AG09309 (cell line): ENCODE results near the gene SNURF.
"Not testable (repeated sequence)": the region's sequence is repeated elsewhere in the genome, so short reads cannot be mapped to it uniquely, and the experiment has no call there.

ENCODE experiments used
- DNase-seq: peaks from one replicate; pipeline ENCODE4 v3.0.0-alpha.2; 2010; ENCODE audit warnings: low read depth
- H3K4me3 ChIP-seq: 2 replicates; pipeline ENCODE4 v1.5.1; 2011; ENCODE audit warnings: mild to moderate bottlenecking, low read depth, low read length, moderate library complexity; ENCODE audit not compliant: control insufficient read depth
- TF ChIP-seq, protein P1 (sequence below): IDR thresholded peaks from 2 replicates; pipeline ENCODE4 v1.5.1; 2011; ENCODE audit warnings: mild to moderate bottlenecking, low read depth, low read length, inconsistent platforms; ENCODE audit not compliant: insufficient read depth, control insufficient read depth; ENCODE audit errors: missing control alignments

The SNURF gene

GRCh38 chr15:24971772-24972171 lies 17.0 kb downstream of the SNURF start:
- no peak for DNase-seq
- TF ChIP-seq, protein P1, sequence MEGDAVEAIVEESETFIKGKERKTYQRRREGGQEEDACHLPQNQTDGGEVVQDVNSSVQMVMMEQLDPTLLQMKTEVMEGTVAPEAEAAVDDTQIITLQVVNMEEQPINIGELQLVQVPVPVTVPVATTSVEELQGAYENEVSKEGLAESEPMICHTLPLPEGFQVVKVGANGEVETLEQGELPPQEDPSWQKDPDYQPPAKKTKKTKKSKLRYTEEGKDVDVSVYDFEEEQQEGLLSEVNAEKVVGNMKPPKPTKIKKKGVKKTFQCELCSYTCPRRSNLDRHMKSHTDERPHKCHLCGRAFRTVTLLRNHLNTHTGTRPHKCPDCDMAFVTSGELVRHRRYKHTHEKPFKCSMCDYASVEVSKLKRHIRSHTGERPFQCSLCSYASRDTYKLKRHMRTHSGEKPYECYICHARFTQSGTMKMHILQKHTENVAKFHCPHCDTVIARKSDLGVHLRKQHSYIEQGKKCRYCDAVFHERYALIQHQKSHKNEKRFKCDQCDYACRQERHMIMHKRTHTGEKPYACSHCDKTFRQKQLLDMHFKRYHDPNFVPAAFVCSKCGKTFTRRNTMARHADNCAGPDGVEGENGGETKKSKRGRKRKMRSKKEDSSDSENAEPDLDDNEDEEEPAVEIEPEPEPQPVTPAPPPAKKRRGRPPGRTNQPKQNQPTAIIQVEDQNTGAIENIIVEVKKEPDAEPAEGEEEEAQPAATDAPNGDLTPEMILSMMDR = no peak

DNA sequence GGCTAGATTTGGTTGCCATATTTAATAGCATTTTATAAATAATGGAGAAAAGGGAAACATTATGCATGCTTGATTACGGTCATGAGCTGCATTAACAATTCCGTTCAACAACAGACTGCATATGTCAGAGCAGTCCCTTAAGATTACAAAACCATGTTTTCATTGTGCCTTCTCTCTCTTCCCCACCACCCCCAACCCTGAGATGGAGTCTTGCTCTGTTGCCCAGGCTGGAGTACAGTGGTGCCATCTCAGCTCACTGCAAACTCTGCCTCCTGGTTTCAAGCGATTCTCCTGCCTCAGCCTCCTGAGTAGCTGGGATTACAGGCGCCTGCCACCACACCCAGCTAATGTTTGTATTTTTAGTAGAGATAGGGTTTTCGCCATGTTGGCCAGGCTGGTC lies 17.9 kb downstream of the SNURF start:
- DNase-seq = not testable (repeated sequence)

More at GRCh38 chr15:24971772-24972171, 17.0 kb downstream of the SNURF start:
- no peak overlapping the region for H3K4me3 ChIP-seq

GRCh38 chr15:24976932-24977331 lies 22.1 kb downstream of the SNURF start:
- H3K4me3 ChIP-seq = no peak overlapping the region
- TF ChIP-seq, protein P1 = no peak

More for the DNA sequence above, 17.9 kb downstream of the SNURF start:
- not testable (repeated sequence) for H3K4me3 ChIP-seq

GRCh38 chr15:24977686-24978085 lies 22.9 kb downstream of the SNURF start:
- TF ChIP-seq, protein P1 = no peak
- no peak overlapping the region for H3K4me3 ChIP-seq
- no peak for DNase-seq

More at GRCh38 chr15:24976932-24977331, 22.1 kb downstream of the SNURF start:
- DNase-seq = no peak

DNA sequence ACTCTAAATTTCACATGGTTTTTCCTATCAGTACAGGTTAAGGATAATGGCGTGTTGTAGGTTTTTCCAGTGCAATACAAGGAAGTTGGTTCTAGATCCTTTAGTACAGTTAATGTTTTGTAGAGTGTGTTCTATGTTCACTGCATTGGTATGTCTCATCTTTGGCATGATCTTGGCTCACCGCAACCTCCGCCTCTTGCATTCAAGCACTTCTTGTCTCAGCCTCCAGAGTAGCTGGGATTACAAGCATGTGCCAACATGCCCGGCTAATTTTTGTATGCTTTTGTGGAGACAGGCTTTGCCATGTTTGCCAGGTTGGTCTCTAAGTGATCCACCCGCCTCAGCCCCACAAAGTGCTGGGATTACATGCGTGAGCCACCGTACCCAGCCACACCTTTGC lies 30.4 kb downstream of the SNURF start:
- no peak for DNase-seq
- no peak overlapping the region for H3K4me3 ChIP-seq
- TF ChIP-seq, protein P1 = no peak

DNA sequence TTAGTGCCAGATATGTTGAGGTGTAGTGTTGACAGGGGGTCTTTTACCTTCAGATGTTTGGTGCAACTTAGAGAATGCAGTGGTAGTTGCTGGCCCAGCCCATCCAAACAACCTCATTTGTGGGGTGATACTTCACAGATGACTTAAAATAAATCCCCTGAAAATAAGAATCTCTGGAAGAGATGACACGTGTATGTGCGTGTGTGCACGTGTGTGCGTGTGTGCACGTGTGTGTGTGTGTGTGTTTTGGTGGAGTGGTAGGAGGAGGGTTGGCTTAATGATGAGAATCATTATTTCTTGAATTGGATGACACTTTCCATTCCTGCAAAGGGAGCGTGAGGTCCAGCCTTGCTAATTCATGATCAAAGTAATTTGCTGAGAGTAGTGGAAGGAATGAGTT lies 31.9 kb downstream of the SNURF start:
- no peak for DNase-seq
- TF ChIP-seq, protein P1 = no peak
- H3K4me3 ChIP-seq = no peak overlapping the region
